DND-41 (cell line): Measurements from ENCODE around the gene CYP2S1.
"Not testable (repeated sequence)": the region's sequence is repeated elsewhere in the genome, so short reads cannot be mapped to it uniquely, and the experiment has no call there.

Source experiments
- ATAC-seq: fragments of 200-7000 bp; cut with Tn5 transposase; 3 replicates; pipeline ENCODE4 v1.9.1; 2021; ENCODE audit warnings: low read depth; ENCODE audit not compliant: insufficient read depth
- DNase-seq: peaks from one replicate; pipeline ENCODE4 v3.0.0-alpha.2; 2020
- H2AFZ ChIP-seq: 2 replicates; pipeline ENCODE4 v1.6.0; 2012; ENCODE audit warnings: low read depth, low read length
- H3K27ac ChIP-seq: 2 replicates; pipeline ENCODE4 v1.5.1; 2012; ENCODE audit warnings: low read length, inconsistent platforms
- H3K27me3 ChIP-seq: fragments of 200-600 bp; sonication (generic); 2 replicates; pipeline ENCODE4 v1.6.0; 2012; ENCODE audit warnings: low read length, mild to moderate bottlenecking, inconsistent platforms; ENCODE audit not compliant: insufficient read depth, poor library complexity
- H3K36me3 ChIP-seq: 2 replicates; pipeline ENCODE4 v1.5.1; 2012; ENCODE audit warnings: low read length, inconsistent platforms; ENCODE audit not compliant: insufficient read depth
- H3K4me1 ChIP-seq: 2 replicates; pipeline ENCODE4 v1.5.1; 2012; ENCODE audit warnings: mild to moderate bottlenecking, low read length; ENCODE audit not compliant: insufficient read depth
- H3K4me2 ChIP-seq: 2 replicates; pipeline ENCODE4 v1.6.0; 2012; ENCODE audit warnings: mild to moderate bottlenecking, moderate library complexity, low read length, inconsistent platforms; ENCODE audit not compliant: insufficient read depth
- H3K4me3 ChIP-seq, 2 experiments: fragments of 200-600 bp in 1 of 2; shearing (Covaris generic) in 1 of 2; 2 replicates each; pipeline ENCODE4 v1.5.1; 2012 to 2016; ENCODE audit warnings: inconsistent platforms in 2 of 2, low read length in 2 of 2, mild to moderate bottlenecking in 2 of 2, low read depth in 1 of 2, moderate library complexity in 1 of 2
- H3K79me2 ChIP-seq: 2 replicates; pipeline ENCODE4 v1.6.0; 2012; ENCODE audit warnings: low read length, inconsistent platforms; ENCODE audit not compliant: insufficient read depth
- H3K9ac ChIP-seq: 2 replicates; pipeline ENCODE4 v1.6.0; 2012; ENCODE audit warnings: low read depth, mild to moderate bottlenecking, inconsistent platforms, low read length, moderate library complexity
- H3K9me3 ChIP-seq: 2 replicates; pipeline ENCODE4 v1.5.1; 2012; ENCODE audit warnings: low read length, moderate library complexity, mild to moderate bottlenecking, inconsistent platforms; ENCODE audit not compliant: insufficient read depth, severe bottlenecking
- H4K20me1 ChIP-seq: 2 replicates; pipeline ENCODE4 v1.6.0; 2012; ENCODE audit warnings: low read length; ENCODE audit not compliant: insufficient read depth
- EZH2 ChIP-seq: IDR thresholded peaks from 3 replicates; pipeline ENCODE4 v1.6.1; 2012; ENCODE audit warnings: borderline replicate concordance, low read depth, mild to moderate bottlenecking, moderate library complexity, low read length, inconsistent platforms; ENCODE audit not compliant: severe bottlenecking
- TF ChIP-seq, protein P1 (sequence below): IDR thresholded peaks from 2 replicates; pipeline ENCODE4 v1.5.1; 2012; ENCODE audit warnings: borderline replicate concordance, low read length, moderate library complexity, mild to moderate bottlenecking; ENCODE audit not compliant: poor library complexity, severe bottlenecking; ENCODE audit errors: extremely low read depth

Gene CYP2S1

DNA sequence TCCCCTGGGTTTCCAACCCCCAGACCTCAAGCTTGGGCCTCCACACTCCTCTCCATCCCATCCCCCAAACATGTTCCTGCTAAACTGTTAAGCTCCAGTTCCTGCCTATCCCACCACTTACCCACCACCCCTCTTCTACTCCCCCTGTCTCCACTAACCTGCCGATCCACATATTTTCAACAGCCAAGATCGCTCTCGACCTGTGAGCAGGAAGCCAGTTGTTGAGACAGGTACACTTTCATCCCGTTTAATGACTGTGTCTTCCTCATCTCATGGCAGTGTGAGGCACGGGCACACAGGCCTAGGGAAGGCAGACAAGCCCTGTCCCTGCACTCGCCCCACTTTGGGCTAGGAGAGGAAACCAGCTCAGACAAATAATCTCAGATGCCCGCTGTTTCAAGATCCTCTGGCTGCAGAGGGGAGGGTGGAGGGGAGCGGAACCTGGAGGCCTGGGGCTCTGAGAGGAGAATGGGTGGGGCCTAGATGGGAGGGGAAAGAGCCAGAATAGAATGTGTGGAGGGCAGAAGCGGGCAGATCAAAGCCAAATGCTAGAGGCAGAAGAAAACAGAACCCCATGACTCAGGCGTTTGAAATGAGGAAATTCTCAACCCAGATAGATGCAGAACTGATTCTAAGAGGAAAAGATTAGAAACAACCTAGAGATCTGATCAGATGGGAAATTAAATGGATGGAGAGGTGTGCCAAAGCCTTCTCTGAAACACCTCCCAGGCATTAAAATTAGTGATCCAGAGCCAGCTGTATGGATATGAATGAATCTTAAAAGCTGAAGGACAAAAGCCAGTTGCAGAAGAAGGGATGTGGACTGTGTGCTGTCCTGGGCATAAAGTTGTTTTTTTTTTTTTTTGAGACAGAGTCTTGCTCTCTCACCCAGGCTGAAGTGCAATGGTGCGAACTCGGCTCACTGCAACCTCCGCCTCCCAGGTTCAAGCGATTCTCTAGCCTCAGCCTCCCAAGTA, 16.9 kb upstream of the CYP2S1 start:
- no peaks in the 10 kb centered on the region for H3K4me1 ChIP-seq
- H3K36me3 ChIP-seq = no peaks in the 10 kb centered on the region
- no peaks in the 10 kb centered on the region for H3K27me3 ChIP-seq
- no peaks in the 10 kb centered on the region for H3K9me3 ChIP-seq
- TF ChIP-seq, protein P1, sequence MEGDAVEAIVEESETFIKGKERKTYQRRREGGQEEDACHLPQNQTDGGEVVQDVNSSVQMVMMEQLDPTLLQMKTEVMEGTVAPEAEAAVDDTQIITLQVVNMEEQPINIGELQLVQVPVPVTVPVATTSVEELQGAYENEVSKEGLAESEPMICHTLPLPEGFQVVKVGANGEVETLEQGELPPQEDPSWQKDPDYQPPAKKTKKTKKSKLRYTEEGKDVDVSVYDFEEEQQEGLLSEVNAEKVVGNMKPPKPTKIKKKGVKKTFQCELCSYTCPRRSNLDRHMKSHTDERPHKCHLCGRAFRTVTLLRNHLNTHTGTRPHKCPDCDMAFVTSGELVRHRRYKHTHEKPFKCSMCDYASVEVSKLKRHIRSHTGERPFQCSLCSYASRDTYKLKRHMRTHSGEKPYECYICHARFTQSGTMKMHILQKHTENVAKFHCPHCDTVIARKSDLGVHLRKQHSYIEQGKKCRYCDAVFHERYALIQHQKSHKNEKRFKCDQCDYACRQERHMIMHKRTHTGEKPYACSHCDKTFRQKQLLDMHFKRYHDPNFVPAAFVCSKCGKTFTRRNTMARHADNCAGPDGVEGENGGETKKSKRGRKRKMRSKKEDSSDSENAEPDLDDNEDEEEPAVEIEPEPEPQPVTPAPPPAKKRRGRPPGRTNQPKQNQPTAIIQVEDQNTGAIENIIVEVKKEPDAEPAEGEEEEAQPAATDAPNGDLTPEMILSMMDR = no peak
- no peak for TF ChIP-seq EZH2
- no peak overlapping the region for H3K9ac ChIP-seq
- DNase-seq (peak; percentile 57), ATAC-seq (peak; percentile 72)
- H3K4me3 ChIP-seq = no peak overlapping the region
- no peaks in the 10 kb centered on the region for H4K20me1 ChIP-seq
- H3K27ac ChIP-seq = no peak overlapping the region
- H2AFZ ChIP-seq = no peak overlapping the region
- H3K79me2 ChIP-seq = no peaks in the 10 kb centered on the region
- H3K4me2 ChIP-seq = no peak overlapping the region

DNA sequence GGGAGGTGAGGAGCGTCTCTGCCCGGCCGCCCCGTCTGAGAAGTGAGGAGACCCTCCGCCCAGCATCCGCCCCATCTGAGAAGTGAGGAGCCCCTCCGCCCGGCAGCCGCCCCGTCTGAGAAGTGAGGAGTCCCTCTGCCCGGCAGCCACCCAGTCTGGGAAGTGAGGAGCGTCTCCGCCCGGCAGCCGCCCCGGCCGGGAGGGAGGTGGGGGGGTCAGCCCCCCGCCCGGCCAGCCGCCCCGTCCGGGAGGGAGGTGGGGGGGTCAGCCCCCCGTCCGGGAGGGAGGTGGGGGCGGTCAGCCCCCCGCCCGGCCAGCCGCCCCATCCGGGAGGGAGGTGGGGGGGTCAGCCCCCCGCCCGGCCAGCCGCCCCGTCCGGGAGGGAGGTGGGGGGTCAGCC, 12.8 kb upstream of the CYP2S1 start:
- not testable (repeated sequence) for H3K4me2 ChIP-seq, H4K20me1 ChIP-seq

DNA sequence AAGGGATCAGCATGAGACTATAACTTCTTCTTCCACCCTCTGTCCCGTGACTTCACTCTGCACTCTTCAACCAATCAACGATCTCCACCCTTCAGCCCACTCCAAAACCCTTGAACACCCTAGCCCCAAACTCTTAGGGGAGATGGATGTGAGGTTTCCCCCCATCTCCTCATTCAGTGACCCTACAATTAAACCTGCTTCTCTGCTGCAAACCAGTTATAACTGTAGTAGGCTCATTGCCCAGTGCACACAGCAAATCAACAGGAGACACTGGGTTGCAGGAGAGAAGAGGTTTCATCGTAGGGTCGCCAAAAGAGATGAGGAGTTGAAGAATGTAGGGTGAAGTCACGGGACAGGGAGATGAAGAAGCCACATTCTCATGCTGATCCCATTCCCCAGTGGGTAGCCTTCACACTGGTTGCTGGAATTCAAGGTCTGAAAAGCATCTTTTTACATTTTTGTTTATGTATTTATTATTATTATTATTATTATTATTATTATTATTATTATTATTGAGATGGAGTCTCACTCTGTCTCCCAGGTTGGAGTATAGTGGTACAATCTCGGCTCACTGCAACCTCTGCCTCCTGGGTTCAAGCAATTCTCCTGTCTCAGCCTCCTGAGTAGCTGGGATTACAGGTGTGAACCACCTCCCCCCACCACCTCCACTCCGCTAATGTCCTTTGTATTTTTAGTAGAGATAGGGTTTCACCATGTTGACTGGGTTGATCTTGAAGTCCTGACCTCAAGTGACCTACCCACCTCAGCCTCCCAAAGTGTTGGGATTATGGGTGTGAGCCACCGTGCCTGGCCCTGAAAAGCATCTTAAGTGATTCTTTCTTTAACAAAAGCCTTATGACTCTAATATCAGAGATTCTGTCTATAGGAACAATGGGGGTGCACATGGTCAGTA, 5.8 kb upstream of the CYP2S1 start:
- Histone ChIP-seq H3K4me3 (no peak overlapping the region), H3K9me3 (no peaks in the 10 kb centered on the region), H3K36me3 (no peaks in the 10 kb centered on the region), H4K20me1 (no peaks in the 10 kb centered on the region), H3K4me2 (no peak overlapping the region), H2AFZ (no peak overlapping the region), H3K27ac (no peak overlapping the region), H3K4me1 (no peaks in the 10 kb centered on the region), H3K79me2 (no peaks in the 10 kb centered on the region), H3K27me3 (no peaks in the 10 kb centered on the region), H3K9ac (no peak overlapping the region)
- DNase-seq (no peak), ATAC-seq (no peak)
- TF ChIP-seq EZH2 = no peak
- TF ChIP-seq, protein P1 = no peak

More for the DNA sequence above, 12.8 kb upstream of the CYP2S1 start:
- not testable (repeated sequence) for H3K9me3 ChIP-seq, H3K36me3 ChIP-seq, H2AFZ ChIP-seq, H3K9ac ChIP-seq, H3K27me3 ChIP-seq, DNase-seq, H3K79me2 ChIP-seq, ATAC-seq, H3K4me1 ChIP-seq, H3K27ac ChIP-seq, H3K4me3 ChIP-seq

DNA sequence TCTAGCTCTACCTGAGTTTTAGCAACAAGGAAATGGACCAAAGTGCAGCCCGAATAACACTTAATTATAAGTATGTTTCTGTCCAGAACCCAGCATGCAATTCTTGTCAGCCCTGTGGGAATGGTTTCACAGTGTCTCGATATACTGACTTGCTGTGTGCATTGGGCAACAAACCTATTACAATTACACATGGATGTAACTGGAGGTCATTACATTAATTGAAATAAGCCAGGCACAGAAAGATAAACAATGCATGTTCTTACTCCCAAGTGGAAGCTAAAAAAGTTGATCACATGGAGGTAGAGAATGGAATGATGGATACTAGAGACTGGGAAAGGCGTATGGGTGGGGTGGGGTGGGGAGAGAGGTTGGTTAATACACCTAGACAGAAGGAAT, 5.1 kb upstream of the CYP2S1 start:
- Histone ChIP-seq H3K36me3 (no peaks in the 10 kb centered on the region), H2AFZ (no peak overlapping the region), H3K4me2 (no peak overlapping the region), H3K9me3 (no peaks in the 10 kb centered on the region), H3K4me3 (no peak overlapping the region), H3K27me3 (no peaks in the 10 kb centered on the region), H3K27ac (no peak overlapping the region), H3K79me2 (no peaks in the 10 kb centered on the region), H3K9ac (no peak overlapping the region), H3K4me1 (no peaks in the 10 kb centered on the region), H4K20me1 (no peaks in the 10 kb centered on the region)
- ATAC-seq = no peak
- no peak for DNase-seq
- TF ChIP-seq, protein P1 = no peak
- no peak for TF ChIP-seq EZH2
